Loucy (cell line): ENCODE data around the gene BCORL1.

ENCODE experiments used
- EZH2phosphoT487 ChIP-seq: fragments of 200-600 bp; IDR thresholded peaks from 2 replicates; pipeline ENCODE4 v1.6.1; 2018; ENCODE audit warnings: antibody characterized with exemption, mild to moderate bottlenecking, moderate library complexity, borderline replicate concordance
- TF ChIP-seq, protein P1 (sequence below): fragments of 200-600 bp; sonication (generic); conservative IDR thresholded peaks from 2 replicates; pipeline ENCODE4 v1.5.1; 2014; ENCODE audit warnings: mild to moderate bottlenecking, antibody characterized with exemption, low read length

DNA sequence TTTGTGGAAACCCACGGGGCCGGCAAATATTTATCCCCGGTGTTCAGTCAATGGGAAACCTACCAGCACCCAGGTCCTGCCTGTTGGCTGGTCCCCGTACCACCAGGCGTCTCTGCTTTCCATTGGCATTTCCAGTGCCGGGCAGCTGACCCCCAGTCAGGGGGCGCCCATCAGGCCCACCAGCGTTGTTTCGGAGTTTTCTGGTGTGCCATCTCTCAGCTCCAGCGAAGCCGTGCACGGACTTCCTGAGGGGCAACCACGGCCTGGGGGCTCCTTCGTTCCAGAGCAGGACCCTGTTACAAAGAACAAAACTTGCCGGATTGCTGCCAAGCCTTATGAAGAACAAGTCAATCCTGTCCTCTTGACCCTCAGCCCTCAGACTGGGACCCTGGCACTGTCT lies 32.7 kb downstream of the BCORL1 start:
- TF ChIP-seq, protein P1, sequence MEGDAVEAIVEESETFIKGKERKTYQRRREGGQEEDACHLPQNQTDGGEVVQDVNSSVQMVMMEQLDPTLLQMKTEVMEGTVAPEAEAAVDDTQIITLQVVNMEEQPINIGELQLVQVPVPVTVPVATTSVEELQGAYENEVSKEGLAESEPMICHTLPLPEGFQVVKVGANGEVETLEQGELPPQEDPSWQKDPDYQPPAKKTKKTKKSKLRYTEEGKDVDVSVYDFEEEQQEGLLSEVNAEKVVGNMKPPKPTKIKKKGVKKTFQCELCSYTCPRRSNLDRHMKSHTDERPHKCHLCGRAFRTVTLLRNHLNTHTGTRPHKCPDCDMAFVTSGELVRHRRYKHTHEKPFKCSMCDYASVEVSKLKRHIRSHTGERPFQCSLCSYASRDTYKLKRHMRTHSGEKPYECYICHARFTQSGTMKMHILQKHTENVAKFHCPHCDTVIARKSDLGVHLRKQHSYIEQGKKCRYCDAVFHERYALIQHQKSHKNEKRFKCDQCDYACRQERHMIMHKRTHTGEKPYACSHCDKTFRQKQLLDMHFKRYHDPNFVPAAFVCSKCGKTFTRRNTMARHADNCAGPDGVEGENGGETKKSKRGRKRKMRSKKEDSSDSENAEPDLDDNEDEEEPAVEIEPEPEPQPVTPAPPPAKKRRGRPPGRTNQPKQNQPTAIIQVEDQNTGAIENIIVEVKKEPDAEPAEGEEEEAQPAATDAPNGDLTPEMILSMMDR: no peak
- no peak for TF ChIP-seq EZH2phosphoT487
